ENCODE results near the gene PCDHA7.
"Not testable (repeated sequence)": the region's sequence is repeated elsewhere in the genome, so short reads cannot be mapped to it uniquely, and the experiment has no call there.

Gene PCDHA7

GRCh38 chr5:140823475-140823874, 10.6 kb upstream of the PCDHA7 start:
- DNase-seq (ENCODE audit: low read depth), result no peak

DNA sequence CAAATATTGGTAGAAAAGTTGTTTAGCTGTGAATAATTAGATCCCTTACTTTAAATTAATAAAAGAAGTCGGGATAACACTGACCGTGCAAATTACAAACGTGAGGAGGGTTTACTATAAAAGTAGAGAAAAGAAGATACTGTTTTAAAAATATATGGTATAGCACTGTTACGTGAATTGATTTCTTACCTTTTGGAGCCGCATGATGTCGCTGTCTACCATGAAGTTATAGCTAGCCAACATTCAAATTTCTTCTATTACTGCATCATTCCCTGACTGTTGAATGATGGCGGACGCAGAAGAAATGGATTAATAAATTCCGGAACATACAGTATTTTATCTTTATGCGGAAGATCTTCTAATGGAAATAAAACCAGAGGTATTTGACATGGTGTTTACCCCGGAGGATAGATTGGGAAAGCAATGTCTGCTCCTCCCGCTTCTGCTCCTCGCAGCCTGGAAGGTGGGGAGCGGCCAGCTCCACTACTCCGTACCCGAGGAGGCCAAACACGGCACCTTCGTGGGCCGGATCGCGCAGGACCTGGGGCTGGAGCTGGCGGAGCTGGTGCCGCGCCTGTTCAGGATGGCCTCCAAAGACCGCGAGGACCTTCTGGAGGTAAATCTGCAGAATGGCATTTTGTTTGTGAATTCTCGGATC, 6.2 kb upstream of the PCDHA7 start, which contains the start of gene PCDHA6:
TSS of gene PCDHA6 (plus strand) at position 257 of the 658 bp plus-strand sequence. CDS start at position 389, 132 bp downstream.
- no peak for DNase-seq (ENCODE audit: low read depth)

DNA sequence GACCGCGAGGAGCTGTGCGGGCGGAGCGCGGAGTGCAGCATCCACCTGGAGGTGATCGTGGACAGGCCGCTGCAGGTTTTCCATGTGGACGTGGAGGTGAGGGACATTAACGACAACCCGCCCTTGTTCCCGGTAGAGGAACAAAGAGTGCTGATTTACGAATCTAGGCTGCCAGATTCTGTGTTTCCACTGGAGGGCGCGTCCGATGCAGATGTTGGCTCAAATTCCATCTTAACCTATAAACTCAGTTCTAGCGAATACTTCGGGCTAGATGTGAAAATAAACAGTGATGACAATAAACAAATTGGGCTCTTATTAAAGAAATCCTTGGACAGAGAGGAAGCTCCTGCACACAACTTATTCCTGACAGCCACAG, 5.7 kb upstream of the PCDHA7 start:
- DNase-seq (ENCODE audit: low read depth), result no peak

DNA sequence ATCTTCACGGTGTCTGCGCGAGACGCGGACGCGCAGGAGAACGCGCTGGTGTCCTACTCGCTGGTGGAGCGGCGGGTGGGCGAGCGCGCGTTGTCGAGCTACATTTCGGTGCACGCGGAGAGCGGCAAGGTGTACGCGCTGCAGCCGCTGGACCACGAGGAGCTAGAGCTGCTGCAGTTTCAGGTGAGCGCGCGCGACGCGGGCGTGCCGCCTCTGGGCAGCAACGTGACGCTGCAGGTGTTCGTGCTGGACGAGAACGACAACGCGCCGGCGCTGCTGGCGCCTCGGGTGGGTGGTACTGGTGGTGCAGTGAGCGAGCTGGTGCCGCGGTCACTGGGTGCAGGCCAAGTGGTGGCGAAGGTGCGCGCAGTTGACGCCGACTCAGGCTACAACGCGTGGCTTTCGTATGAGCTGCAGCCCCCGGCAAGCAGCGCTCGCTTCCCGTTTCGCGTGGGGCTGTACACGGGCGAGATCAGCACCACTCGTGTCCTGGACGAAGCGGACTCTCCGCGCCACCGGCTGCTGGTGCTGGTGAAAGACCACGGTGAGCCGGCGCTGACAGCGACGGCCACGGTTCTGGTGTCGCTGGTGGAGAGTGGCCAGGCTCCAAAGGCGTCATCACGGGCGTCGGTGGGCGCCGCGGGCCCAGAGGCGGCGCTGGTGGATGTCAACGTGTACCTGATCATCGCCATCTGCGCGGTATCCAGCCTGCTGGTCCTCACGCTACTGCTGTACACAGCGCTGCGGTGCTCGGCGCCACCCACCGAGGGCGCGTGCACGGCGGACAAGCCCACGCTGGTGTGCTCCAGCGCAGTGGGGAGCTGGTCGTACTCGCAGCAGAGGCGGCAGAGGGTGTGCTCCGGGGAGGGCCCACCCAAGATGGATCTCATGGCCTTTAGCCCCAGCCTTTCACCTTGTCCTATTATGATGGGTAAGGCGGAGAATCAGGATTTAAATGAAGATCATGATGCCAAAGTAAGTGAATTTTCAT, 4.3 kb upstream of the PCDHA7 start:
- DNase-seq (ENCODE audit: low read depth), result not testable (repeated sequence)

DNA sequence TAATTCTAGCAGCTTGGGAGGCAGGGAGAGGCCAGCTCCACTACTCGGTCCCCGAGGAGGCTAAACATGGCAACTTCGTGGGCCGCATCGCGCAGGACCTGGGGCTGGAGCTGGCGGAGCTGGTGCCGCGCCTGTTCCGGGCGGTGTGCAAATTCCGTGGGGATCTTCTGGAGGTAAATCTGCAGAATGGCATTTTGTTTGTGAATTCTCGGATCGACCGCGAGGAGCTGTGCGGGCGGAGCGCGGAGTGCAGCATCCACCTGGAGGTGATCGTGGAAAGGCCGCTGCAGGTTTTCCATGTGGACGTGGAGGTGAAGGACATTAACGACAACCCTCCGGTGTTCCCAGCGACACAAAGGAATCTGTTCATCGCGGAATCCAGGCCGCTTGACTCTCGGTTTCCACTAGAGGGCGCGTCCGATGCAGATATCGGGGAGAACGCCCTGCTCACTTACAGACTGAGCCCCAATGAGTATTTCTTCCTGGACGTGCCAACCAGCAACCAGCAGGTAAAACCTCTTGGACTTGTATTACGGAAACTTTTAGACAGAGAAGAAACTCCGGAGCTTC, 455 bp downstream of the PCDHA7 start:
- not testable (repeated sequence) for DNase-seq (ENCODE audit: low read depth)

DNA sequence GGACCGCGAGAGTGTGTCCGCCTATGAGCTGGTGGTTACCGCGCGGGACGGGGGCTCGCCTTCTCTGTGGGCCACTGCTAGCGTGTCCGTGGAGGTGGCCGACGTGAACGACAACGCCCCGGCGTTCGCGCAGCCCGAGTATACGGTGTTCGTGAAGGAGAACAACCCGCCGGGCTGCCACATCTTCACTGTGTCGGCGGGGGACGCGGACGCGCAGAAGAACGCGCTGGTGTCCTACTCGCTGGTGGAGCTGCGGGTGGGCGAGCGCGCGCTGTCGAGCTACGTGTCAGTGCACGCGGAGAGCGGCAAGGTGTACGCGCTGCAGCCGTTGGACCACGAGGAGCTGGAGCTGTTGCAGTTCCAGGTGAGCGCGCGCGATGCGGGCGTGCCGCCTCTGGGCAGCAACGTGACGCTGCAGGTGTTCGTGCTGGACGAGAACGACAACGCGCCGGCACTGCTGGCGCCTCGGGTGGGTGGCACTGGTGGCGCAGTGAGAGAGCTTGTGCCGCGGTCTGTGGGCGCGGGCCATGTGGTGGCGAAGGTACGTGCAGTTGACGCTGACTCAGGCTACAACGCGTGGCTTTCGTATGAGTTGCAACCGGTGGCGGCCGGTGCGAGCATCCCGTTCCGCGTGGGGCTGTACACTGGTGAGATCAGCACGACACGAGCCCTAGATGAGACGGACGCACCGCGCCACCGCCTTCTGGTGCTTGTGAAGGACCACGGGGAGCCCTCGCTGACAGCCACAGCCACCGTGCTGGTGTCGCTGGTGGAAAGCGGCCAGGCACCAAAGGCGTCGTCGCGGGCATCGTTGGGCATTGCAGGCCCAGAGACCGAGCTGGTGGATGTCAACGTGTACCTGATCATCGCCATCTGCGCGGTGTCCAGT, 1.8 kb downstream of the PCDHA7 start:
- DNase-seq (ENCODE audit: low read depth), result no peak

DNA sequence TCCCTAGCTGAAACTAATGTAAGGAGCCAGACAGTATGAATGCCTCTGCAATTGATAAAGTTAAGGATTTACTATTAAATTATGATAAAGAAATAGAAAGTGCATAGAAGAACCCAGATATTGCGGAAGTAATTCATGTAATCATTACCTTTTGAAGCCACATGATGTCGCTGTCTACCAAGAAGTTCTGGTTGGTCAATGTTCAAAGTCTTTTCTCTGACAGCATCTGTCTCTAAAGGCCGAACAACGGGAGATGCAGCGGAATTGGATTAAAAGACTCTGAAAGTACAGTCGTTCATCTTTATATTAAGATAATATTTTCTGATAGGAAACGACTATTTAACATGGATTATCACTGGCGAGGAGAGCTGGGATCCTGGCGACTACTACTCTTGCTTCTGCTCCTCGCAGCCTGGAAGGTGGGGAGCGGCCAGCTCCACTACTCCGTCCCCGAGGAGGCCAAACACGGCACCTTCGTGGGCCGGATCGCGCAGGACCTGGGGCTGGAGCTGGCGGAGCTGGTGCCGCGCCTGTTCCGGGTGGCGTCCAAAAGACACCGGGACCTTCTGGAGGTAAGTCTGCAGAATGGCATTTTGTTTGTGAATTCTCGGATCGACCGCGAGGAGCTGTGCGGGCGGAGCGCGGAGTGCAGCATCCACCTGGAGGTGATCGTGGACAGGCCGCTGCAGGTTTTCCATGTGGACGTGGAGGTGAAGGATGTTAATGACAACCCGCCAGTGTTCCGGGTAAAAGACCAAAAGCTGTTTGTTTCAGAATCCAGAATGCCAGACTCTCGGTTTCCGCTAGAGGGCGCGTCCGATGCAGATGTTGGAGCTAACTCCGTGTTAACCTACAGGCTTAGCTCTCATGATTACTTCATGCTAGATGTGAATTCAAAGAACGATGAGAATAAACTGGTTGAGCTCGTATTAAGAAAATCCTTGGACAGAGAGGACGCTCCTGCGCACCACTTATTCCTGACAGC, 7.2 kb downstream of the PCDHA7 start, which contains the start of gene PCDHA8:
TSS of gene PCDHA8 (plus strand) at position 210 of the 985 bp plus-strand sequence. CDS start at position 345, 135 bp downstream.
- no peak for DNase-seq (ENCODE audit: low read depth)

GRCh38 chr5:140842798-140843733, 9.0 kb downstream of the PCDHA7 start:
- DNase-seq (ENCODE audit: low read depth), result no peak

- not testable (repeated sequence) for DNase-seq (ENCODE audit: low read depth)
These were observed 14.4 kb downstream of the PCDHA7 start, which contains the start of gene PCDHA9 for GRCh38 chr5:140848139-140849102. Gene PCDHA9, plus strand, starts transcription at chr5:140848382. Its CDS starts 114 bp downstream, at chr5:140848496.

DNA sequence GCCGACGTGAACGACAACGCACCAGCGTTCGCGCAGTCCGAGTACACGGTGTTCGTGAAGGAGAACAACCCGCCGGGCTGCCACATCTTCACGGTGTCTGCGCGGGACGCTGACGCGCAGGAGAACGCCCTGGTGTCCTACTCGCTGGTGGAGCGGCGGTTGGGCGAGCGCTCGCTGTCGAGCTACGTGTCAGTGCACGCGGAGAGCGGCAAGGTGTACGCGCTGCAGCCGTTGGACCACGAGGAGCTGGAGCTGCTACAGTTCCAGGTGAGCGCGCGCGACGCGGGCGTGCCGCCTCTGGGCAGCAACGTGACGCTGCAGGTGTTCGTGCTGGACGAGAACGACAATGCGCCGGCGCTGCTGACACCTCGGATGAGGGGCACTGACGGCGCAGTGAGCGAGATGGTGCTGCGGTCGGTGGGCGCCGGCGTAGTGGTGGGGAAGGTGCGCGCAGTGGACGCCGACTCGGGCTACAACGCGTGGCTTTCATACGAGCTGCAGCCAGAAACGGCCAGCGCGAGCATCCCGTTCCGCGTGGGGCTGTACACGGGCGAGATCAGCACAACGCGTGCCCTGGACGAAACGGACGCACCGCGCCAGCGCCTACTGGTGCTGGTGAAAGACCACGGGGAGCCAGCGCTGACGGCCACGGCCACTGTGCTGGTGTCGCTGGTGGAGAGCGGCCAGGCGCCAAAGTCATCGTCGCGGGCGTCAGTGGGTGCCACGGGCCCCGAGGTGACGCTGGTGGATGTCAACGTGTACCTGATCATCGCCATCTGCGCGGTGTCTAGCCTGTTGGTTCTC, 16.0 kb downstream of the PCDHA7 start:
- DNase-seq (ENCODE audit: low read depth), result not testable (repeated sequence)

GRCh38 chr5:140855772-140856674, 22.0 kb downstream of the PCDHA7 start, which contains the start of gene PCDHA10:
Gene PCDHA10, plus strand, starts transcription at chr5:140855897. Its CDS starts 152 bp downstream, at chr5:140856049.
- DNase-seq (ENCODE audit: low read depth), result no peak

DNA sequence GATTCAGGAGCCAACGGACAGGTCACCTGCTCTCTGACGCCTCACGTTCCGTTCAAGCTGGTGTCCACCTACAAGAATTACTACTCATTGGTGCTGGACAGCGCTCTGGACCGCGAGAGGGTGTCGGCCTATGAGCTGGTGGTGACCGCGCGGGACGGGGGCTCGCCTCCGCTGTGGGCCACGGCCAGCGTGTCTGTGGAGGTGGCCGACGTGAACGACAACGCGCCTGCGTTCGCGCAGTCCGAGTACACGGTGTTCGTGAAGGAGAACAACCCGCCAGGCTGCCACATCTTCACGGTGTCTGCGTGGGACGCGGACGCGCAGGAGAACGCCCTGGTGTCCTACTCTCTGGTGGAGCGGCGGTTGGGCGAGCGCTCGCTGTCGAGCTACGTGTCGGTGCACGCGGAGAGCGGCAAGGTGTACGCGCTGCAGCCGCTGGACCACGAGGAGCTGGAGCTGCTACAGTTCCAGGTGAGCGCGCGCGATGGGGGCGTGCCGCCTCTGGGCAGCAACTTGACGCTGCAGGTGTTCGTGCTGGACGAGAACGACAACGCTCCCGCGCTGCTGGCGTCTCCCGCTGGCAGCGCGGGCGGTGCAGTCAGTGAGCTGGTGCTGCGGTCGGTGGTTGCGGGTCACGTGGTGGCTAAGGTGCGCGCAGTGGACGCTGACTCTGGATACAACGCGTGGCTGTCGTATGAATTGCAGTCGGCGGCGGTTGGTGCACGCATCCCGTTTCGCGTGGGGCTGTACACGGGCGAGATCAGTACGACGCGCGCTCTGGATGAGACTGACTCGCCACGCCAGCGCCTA, 23.3 kb downstream of the PCDHA7 start:
- no peak for DNase-seq (ENCODE audit: low read depth)

DNA sequence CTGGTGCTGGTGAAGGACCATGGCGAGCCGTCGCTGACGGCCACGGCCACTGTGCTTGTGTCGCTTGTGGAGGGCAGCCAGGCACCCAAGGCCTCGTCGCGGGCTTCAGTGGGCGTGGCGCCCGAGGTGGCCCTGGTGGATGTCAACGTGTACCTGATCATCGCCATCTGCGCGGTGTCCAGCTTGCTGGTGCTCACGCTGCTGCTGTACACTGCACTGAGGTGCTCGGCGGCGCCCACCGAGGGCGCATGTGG, 23.8 kb downstream of the PCDHA7 start:
- no peak for DNase-seq (ENCODE audit: low read depth)

- DNase-seq (ENCODE audit: low read depth), result no peak
These were observed 28.6 kb downstream of the PCDHA7 start for GRCh38 chr5:140862441-140863295.
